Measurements from ENCODE around the gene BRAT1. TPM values are rescaled to one million over a fixed set of nuclear protein-coding genes. Genes with fewer than 3 reads are reported as not detected.

BRAT1 gene
- total and polyA plus RNA-seq, 2 donors (not counting 1 experiment from before 2014, with no cell fraction given): 4.0 to 20.1 TPM

- H3K27me3 ChIP-seq (ENCODE audit: control insufficient read depth, insufficient read depth, low read length): no peaks in the 10 kb centered on the region
- H3K4me2 ChIP-seq (ENCODE audit: extremely low read depth, insufficient read depth, low read length): no peak overlapping the region
- TF ChIP-seq EZH2 (IDR thresholded peaks at IDR 0.05; ENCODE audit: low read length, missing control alignments) (no peak), CTCF (conservative IDR thresholded peaks at IDR 0.05 in 1 of 2, IDR thresholded peaks at IDR 0.05 in 1 of 2; ENCODE audit: low read depth in 1 of 2, low read length in 2 of 2) (no peak)
- H3K4me3 ChIP-seq (replicated peaks in 1 of 4; ENCODE audit: control extremely low read depth in 1 of 4, insufficient read depth in 1 of 4, low read depth in 3 of 4, low read length in 4 of 4): no peak overlapping the region
- H3K79me2 ChIP-seq (ENCODE audit: control insufficient read depth, insufficient read depth, low read length): no peaks in the 10 kb centered on the region
- H2AFZ ChIP-seq (ENCODE audit: low read length): no peak overlapping the region
- DNase-seq (ENCODE audit: low read depth in 2 of 2): no peak
- H3K27ac ChIP-seq (ENCODE audit: insufficient read depth, low read length): no peak overlapping the region
- H3K9ac ChIP-seq (ENCODE audit: insufficient read depth, low read length): no peak overlapping the region
- H3K36me3 ChIP-seq (ENCODE audit: control insufficient read depth, insufficient read depth, low read length): peaks cover 2% of the 10 kb centered on the region
- H4K20me1 ChIP-seq (ENCODE audit: control insufficient read depth, extremely low read depth, insufficient read depth, low read length): no peaks in the 10 kb centered on the region
- H3K9me3 ChIP-seq (ENCODE audit: control insufficient read depth, insufficient read depth, low read depth, low read length): no peaks in the 10 kb centered on the region
- peaks cover 2% of the 10 kb centered on the region for H3K4me1 ChIP-seq (ENCODE audit: control insufficient read depth, extremely low read depth, insufficient read depth, low read length)
Measured at GRCh38 chr7:2573761-2574160, 18.4 kb upstream of the BRAT1 start.

GRCh38 chr7:2572101-2572842 lies 16.9 kb upstream of the BRAT1 start:
- no peak overlapping the region for H2AFZ ChIP-seq (ENCODE audit: low read length)
- peak; percentile 57 to 81 for DNase-seq (ENCODE audit: low read depth in 2 of 2)
- no peaks in the 10 kb centered on the region for H3K9me3 ChIP-seq (ENCODE audit: control insufficient read depth, insufficient read depth, low read depth, low read length)
- no peaks in the 10 kb centered on the region for H4K20me1 ChIP-seq (ENCODE audit: control insufficient read depth, extremely low read depth, insufficient read depth, low read length)
- peaks cover 2% of the 10 kb centered on the region for H3K4me1 ChIP-seq (ENCODE audit: control insufficient read depth, extremely low read depth, insufficient read depth, low read length)
- TF ChIP-seq CTCF (conservative IDR thresholded peaks at IDR 0.05 in 1 of 2, IDR thresholded peaks at IDR 0.05 in 1 of 2; ENCODE audit: low read depth in 1 of 2, low read length in 2 of 2) (no peak), EZH2 (IDR thresholded peaks at IDR 0.05; ENCODE audit: low read length, missing control alignments) (no peak)
- H3K9ac ChIP-seq (ENCODE audit: insufficient read depth, low read length): no peak overlapping the region
- H3K79me2 ChIP-seq (ENCODE audit: control insufficient read depth, insufficient read depth, low read length): no peaks in the 10 kb centered on the region
- no peak overlapping the region for H3K4me3 ChIP-seq (replicated peaks in 1 of 4; ENCODE audit: control extremely low read depth in 1 of 4, insufficient read depth in 1 of 4, low read depth in 3 of 4, low read length in 4 of 4)
- no peaks in the 10 kb centered on the region for H3K27me3 ChIP-seq (ENCODE audit: control insufficient read depth, insufficient read depth, low read length)
- H3K27ac ChIP-seq (ENCODE audit: insufficient read depth, low read length): no peak overlapping the region
- H3K36me3 ChIP-seq (ENCODE audit: control insufficient read depth, insufficient read depth, low read length): peaks cover 2% of the 10 kb centered on the region
- no peak overlapping the region for H3K4me2 ChIP-seq (ENCODE audit: extremely low read depth, insufficient read depth, low read length)

- Histone ChIP-seq H3K27me3 (ENCODE audit: control insufficient read depth, insufficient read depth, low read length) (no peaks in the 10 kb centered on the region), H3K4me1 (ENCODE audit: control insufficient read depth, extremely low read depth, insufficient read depth, low read length) (peaks cover 5% of the 10 kb centered on the region), H3K27ac (ENCODE audit: insufficient read depth, low read length) (no peak overlapping the region), H4K20me1 (ENCODE audit: control insufficient read depth, extremely low read depth, insufficient read depth, low read length) (no peaks in the 10 kb centered on the region), H3K36me3 (ENCODE audit: control insufficient read depth, insufficient read depth, low read length) (peaks cover 2% of the 10 kb centered on the region), H3K9ac (ENCODE audit: insufficient read depth, low read length) (no peak overlapping the region), H3K4me3 (replicated peaks in 1 of 4; ENCODE audit: control extremely low read depth in 1 of 4, insufficient read depth in 1 of 4, low read depth in 3 of 4, low read length in 4 of 4) (no peak overlapping the region), H2AFZ (ENCODE audit: low read length) (no peak overlapping the region), H3K79me2 (ENCODE audit: control insufficient read depth, insufficient read depth, low read length) (no peaks in the 10 kb centered on the region), H3K9me3 (ENCODE audit: control insufficient read depth, insufficient read depth, low read depth, low read length) (no peaks in the 10 kb centered on the region), H3K4me2 (ENCODE audit: extremely low read depth, insufficient read depth, low read length) (no peak overlapping the region)
- no peak for DNase-seq (ENCODE audit: low read depth in 2 of 2)
- no peak for TF ChIP-seq EZH2 (IDR thresholded peaks at IDR 0.05; ENCODE audit: low read length, missing control alignments)
- no peak for TF ChIP-seq CTCF (conservative IDR thresholded peaks at IDR 0.05 in 1 of 2, IDR thresholded peaks at IDR 0.05 in 1 of 2; ENCODE audit: low read depth in 1 of 2, low read length in 2 of 2)
Measured at GRCh38 chr7:2571409-2571808, 16.1 kb upstream of the BRAT1 start.

Data from fibroblast of lung (primary cell).